ENCODE measurements around the gene CDPF1.

Gene CDPF1

GRCh38 chr22:46262449-46263215 is 12.5 kb upstream of the CDPF1 start:
- H3K4me3 ChIP-seq (ENCODE audit: low read length): no peak overlapping the region
- peak; percentile 27; the same call in 1 of the 2 replicates for TF ChIP-seq CTCF (conservative IDR thresholded peaks at IDR 0.05; ENCODE audit: low read length)
- peak; percentile 31 for DNase-seq (ENCODE audit: low read depth)

DNA sequence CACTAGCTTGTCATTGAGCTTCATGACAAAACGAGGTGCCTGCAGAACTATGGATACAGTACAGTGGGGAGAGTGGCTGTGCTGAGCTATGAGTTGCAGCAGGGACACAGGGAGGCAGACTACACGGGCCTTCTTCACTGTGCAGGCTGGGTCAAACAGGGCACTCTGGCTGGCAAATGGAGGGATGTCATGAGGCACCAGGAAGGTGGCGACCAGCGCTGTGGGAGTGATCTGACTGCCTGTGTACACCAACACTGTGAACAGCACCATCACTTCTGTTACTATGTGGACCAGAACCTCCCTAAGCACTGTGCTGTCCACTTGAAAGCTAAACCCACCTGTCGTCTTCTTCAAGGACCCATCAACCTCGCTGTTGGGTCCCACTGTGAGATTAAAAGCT is 9.9 kb upstream of the CDPF1 start:
- no peak overlapping the region for H3K4me3 ChIP-seq (ENCODE audit: low read length)
- no peak for DNase-seq (ENCODE audit: low read depth)
- no peak for TF ChIP-seq CTCF (conservative IDR thresholded peaks at IDR 0.05; ENCODE audit: low read length)

- DNase-seq (ENCODE audit: low read depth): no peak
- no peak for TF ChIP-seq CTCF (conservative IDR thresholded peaks at IDR 0.05; ENCODE audit: low read length)
- no peak overlapping the region for H3K4me3 ChIP-seq (ENCODE audit: low read length)
Observed at GRCh38 chr22:46259374-46259773, 9.3 kb upstream of the CDPF1 start.

- no peak for TF ChIP-seq CTCF (conservative IDR thresholded peaks at IDR 0.05; ENCODE audit: low read length)
- DNase-seq (ENCODE audit: low read depth): no peak
- H3K4me3 ChIP-seq (ENCODE audit: low read length): no peak overlapping the region
Observed at GRCh38 chr22:46256358-46256958, 6.4 kb upstream of the CDPF1 start.

DNA sequence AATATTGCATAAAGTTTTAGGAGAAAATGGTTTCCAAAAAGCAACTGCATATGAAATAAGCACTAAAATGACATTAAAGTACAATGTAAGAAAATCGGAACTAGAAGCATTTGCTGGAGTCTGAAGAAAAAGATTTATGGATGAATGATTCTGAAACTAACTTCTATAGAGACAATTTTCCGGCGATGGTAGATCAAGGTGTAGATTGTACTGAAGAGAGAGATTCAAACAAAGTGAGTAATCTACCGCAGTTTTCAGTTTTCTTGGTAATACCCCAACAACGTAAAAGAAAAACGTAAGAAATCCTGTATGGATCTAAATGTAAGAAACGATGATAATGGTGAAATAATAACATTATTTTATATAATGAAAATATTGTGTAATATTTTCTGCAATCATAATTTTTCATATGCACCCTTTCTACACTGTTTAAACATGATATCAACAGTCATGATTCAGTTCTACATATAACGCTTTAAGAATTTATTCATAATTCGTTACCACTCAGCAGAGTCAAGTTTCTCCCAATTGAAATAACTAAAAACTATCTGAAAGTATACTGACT is 1.8 kb upstream of the CDPF1 start:
- TF ChIP-seq CTCF (conservative IDR thresholded peaks at IDR 0.05; ENCODE audit: low read length): no peak
- no peak overlapping the region for H3K4me3 ChIP-seq (ENCODE audit: low read length)
- DNase-seq (ENCODE audit: low read depth): no peak

GRCh38 chr22:46251266-46251665 is 1.2 kb upstream of the CDPF1 start:
- H3K4me3 ChIP-seq (ENCODE audit: low read length): peak overlapping the region; percentile 82
- TF ChIP-seq CTCF (conservative IDR thresholded peaks at IDR 0.05; ENCODE audit: low read length): no peak
- peak; percentile 1 for DNase-seq (ENCODE audit: low read depth)

DNA sequence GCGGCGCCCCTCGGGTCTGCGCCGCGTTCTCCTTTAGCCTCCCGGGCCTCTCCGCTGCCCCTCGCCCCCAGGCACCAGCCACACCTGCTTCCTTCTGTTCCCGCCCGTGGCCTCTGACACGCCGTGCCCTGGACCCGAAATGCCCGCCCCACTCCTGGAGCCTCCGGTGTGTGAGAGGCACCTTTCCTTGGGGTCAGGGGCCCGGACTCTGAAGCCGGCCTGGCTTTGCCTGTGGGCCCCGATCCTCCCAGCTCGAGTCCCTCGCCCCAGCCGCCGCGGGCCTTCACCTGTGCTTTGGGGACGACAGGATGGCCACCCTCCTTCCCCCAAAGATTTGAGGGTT is 661 bp upstream of the CDPF1 start:
- no peak for DNase-seq (ENCODE audit: low read depth)
- TF ChIP-seq CTCF (conservative IDR thresholded peaks at IDR 0.05; ENCODE audit: low read length): no peak
- peak overlapping the region; percentile 82 for H3K4me3 ChIP-seq (ENCODE audit: low read length)

Measured in AG10803 (cell line).